Measurements from ENCODE around the gene STAG1.

GRCh38 chr3:136305879-136306278 is 446.3 kb downstream of the STAG1 start:
- TF ChIP-seq CTCF (conservative IDR thresholded peaks at IDR 0.05; ENCODE audit: low read depth in 2 of 2), result peak; percentile 51 to 53
- TF ChIP-seq EZH2 (IDR thresholded peaks at IDR 0.05; ENCODE audit: low read depth, unreplicated experiment), result no peak
- no peak for TF ChIP-seq JUNB (IDR thresholded peaks at IDR 0.05; ENCODE audit: unreplicated experiment)
- no peak for TF ChIP-seq CREB1 (CRISPR knock-in tag; IDR thresholded peaks at IDR 0.05; ENCODE audit: low read depth)
- TF ChIP-seq ETS1 (IDR thresholded peaks at IDR 0.05), result no peak
- no peak for TF ChIP-seq EZH2phosphoT487 (IDR thresholded peaks at IDR 0.05; ENCODE audit: unreplicated experiment)
